ENCODE results near the gene RPUSD3.
A peak's percentile ranks its signal among the peaks of the same experiment; 100 is the strongest.
"Not testable (repeated sequence)": the region's sequence is repeated elsewhere in the genome, so short reads cannot be mapped to it uniquely, and the experiment has no call there.

- TF ChIP-seq SP1 (IDR thresholded peaks at IDR 0.05); CTCF (IDR thresholded peaks at IDR 0.05; ENCODE audit: low read depth, low read length, missing input control); JUND (IDR thresholded peaks at IDR 0.05); MAX (IDR thresholded peaks at IDR 0.05): not testable (repeated sequence)
- TF ChIP-seq YY1 (IDR thresholded peaks at IDR 0.05), result peak; percentile 37
Observed at GRCh38 chr3:9851926-9852325, 8.1 kb upstream of the RPUSD3 start.
